ENCODE measurements around the gene SRGN. TPM values are rescaled to one million over a fixed set of nuclear protein-coding genes. Genes with fewer than 3 reads are reported as not detected.
A peak's percentile ranks its signal among the peaks of the same experiment; 100 is the strongest.

Gene SRGN
- polyA plus RNA-seq, 3 donors, result 1,724 to 3,407 (median 1,859) TPM

GRCh38 chr10:69056129-69056528 is 31.8 kb upstream of the SRGN start:
- H3K27me3 Mint-ChIP-seq (ENCODE audit: low read depth in 3 of 3), result peaks cover 0 to 4% (median 0%) of the 10 kb centered on the region in 3 donors
- Histone ChIP-seq H3K79me2 (ENCODE audit: insufficient read depth, low read length) (peaks cover 85% of the 10 kb centered on the region), H4K20me1 (ENCODE audit: insufficient read depth, low read length) (no peaks in the 10 kb centered on the region), H2AFZ (ENCODE audit: insufficient read depth, low read depth, low read length, poor library complexity, severe bottlenecking) (no peak overlapping the region), H3K9ac (ENCODE audit: insufficient read depth, low read length, poor library complexity, severe bottlenecking) (peak overlapping the region; percentile 62), H3K4me3 (replicated peaks in 1 of 3; ENCODE audit: low read depth in 2 of 3, low read length in 3 of 3) (peak overlapping the region in 1 of 3 experiments; percentile 64), H3K27ac (ENCODE audit: low read depth in 1 of 2, low read length in 2 of 2) (peak overlapping the region; percentile 89 to 97), H3K9me3 (replicated peaks in 1 of 2; ENCODE audit: control insufficient read depth in 1 of 2, insufficient read depth in 1 of 2, low read length in 2 of 2) (no peaks in the 10 kb centered on the region), H3K4me1 (ENCODE audit: control insufficient read depth in 1 of 2, insufficient read depth in 2 of 2, low read length in 2 of 2) (peaks cover 98 to 99% of the 10 kb centered on the region in 2 donors), H3K27me3 (ENCODE audit: control insufficient read depth in 2 of 2, insufficient read depth in 2 of 2, low read length in 2 of 2) (no peaks in the 10 kb centered on the region), H3K36me3 (replicated peaks in 1 of 2; ENCODE audit: control insufficient read depth in 1 of 2, insufficient read depth in 2 of 2, low read length in 2 of 2) (no peaks in the 10 kb centered on the region), H3K4me2 (replicated peaks; ENCODE audit: extremely low read depth, low read length, poor library complexity, severe bottlenecking) (peak overlapping the region; percentile 70)
- TF ChIP-seq CTCF (IDR thresholded peaks at IDR 0.05), result no peak
- 80% methylated on average over 1 of the region's 7 CpGs for WGBS (ENCODE audit: insufficient coverage)
- intact Hi-C loops (cut with micrococcal nuclease), result no loop called here
- peak; percentile 84 to 89 (median 88) for DNase-seq
- peaks cover 2% of the 10 kb centered on the region in 2 donors for H3K36me3 Mint-ChIP-seq
- H3K27ac Mint-ChIP-seq, result peak overlapping the region; percentile 97 to 100 (median 98)
- H3K4me3 Mint-ChIP-seq, result peak overlapping the region; percentile 76 to 77
- H3K4me1 Mint-ChIP-seq, result peaks cover 83% of the 10 kb centered on the region
- H3K9me3 Mint-ChIP-seq, result peaks cover 0 to 2% (median 0%) of the 10 kb centered on the region in 7 donors

GRCh38 chr10:69056536-69057260 is 31.2 kb upstream of the SRGN start:
- Histone ChIP-seq H3K4me2 (replicated peaks; ENCODE audit: extremely low read depth, low read length, poor library complexity, severe bottlenecking) (peak overlapping the region; percentile 70), H3K27me3 (ENCODE audit: control insufficient read depth in 2 of 2, insufficient read depth in 2 of 2, low read length in 2 of 2) (no peaks in the 10 kb centered on the region), H3K36me3 (replicated peaks in 1 of 2; ENCODE audit: control insufficient read depth in 1 of 2, insufficient read depth in 2 of 2, low read length in 2 of 2) (no peaks in the 10 kb centered on the region), H3K79me2 (ENCODE audit: insufficient read depth, low read length) (peaks cover 79% of the 10 kb centered on the region), H3K4me1 (ENCODE audit: control insufficient read depth in 1 of 2, insufficient read depth in 2 of 2, low read length in 2 of 2) (peaks cover 97 to 98% of the 10 kb centered on the region in 2 donors), H4K20me1 (ENCODE audit: insufficient read depth, low read length) (no peaks in the 10 kb centered on the region), H3K9ac (ENCODE audit: insufficient read depth, low read length, poor library complexity, severe bottlenecking) (peak overlapping the region; percentile 62), H3K4me3 (replicated peaks in 1 of 3; ENCODE audit: low read depth in 2 of 3, low read length in 3 of 3) (peak overlapping the region in 1 of 3 experiments; percentile 64), H3K27ac (ENCODE audit: low read depth in 1 of 2, low read length in 2 of 2) (peak overlapping the region; percentile 89 to 97), H3K9me3 (replicated peaks in 1 of 2; ENCODE audit: control insufficient read depth in 1 of 2, insufficient read depth in 1 of 2, low read length in 2 of 2) (no peaks in the 10 kb centered on the region), H2AFZ (ENCODE audit: insufficient read depth, low read depth, low read length, poor library complexity, severe bottlenecking) (no peak overlapping the region)
- intact Hi-C loops (cut with micrococcal nuclease), result no loop called here
- H3K27ac Mint-ChIP-seq, result peak overlapping the region; percentile 97 to 100 (median 98)
- H3K4me1 Mint-ChIP-seq, result peaks cover 81% of the 10 kb centered on the region
- TF ChIP-seq CTCF (IDR thresholded peaks at IDR 0.05), result no peak
- 56% methylated on average over 10 of the region's 14 CpGs for WGBS (ENCODE audit: insufficient coverage)
- H3K36me3 Mint-ChIP-seq, result peaks cover 2% of the 10 kb centered on the region in 2 donors
- H3K27me3 Mint-ChIP-seq (ENCODE audit: low read depth in 3 of 3), result peaks cover 0 to 4% (median 0%) of the 10 kb centered on the region in 3 donors
- DNase-seq, result no peak
- H3K9me3 Mint-ChIP-seq, result peaks cover 0 to 2% (median 0%) of the 10 kb centered on the region in 7 donors
- H3K4me3 Mint-ChIP-seq, result peak overlapping the region; percentile 76 to 77

All from CD14-positive monocyte (primary cell).